Lower lobe of right lung (tissue), 2 donors: ENCODE results near the gene VILL. TPM values are rescaled to one million over a fixed set of nuclear protein-coding genes. Genes with fewer than 3 reads are reported as not detected.

Source experiments
- ATAC-seq, 2 donors: fragments of 200-7000 bp; cut with Tn5 transposase; one replicate each; pipeline ENCODE4 v1.9.1; 2020 to 2022; ENCODE audit warnings: mild to moderate bottlenecking in 2 of 2, moderate library complexity in 2 of 2
- DNase-seq: peaks from one replicate; pipeline ENCODE4 v3.0.0-alpha.2; 2020
- H3K27ac ChIP-seq: fragments of 200-600 bp; one replicate; pipeline ENCODE4 v1.8.0; 2022
- H3K27me3 ChIP-seq: fragments of 200-600 bp; one replicate; pipeline ENCODE4 v1.8.0; 2022; ENCODE audit warnings: low read depth
- H3K36me3 ChIP-seq: fragments of 200-600 bp; one replicate; pipeline ENCODE4 v1.8.0; 2022; ENCODE audit warnings: mild to moderate bottlenecking
- H3K4me1 ChIP-seq: fragments of 200-600 bp; one replicate; pipeline ENCODE4 v1.8.0; 2022
- H3K4me3 ChIP-seq: fragments of 200-600 bp; one replicate; pipeline ENCODE4 v1.8.0; 2022; ENCODE audit warnings: mild to moderate bottlenecking
- H3K9me3 ChIP-seq: fragments of 200-600 bp; one replicate; pipeline ENCODE4 v1.8.0; 2022
- CTCF ChIP-seq: fragments of 200-600 bp; IDR thresholded peaks from one replicate; pipeline ENCODE4 v1.8.0; 2022; ENCODE audit warnings: antibody characterized with exemption, mild to moderate bottlenecking
- intact Hi-C: fragments of 100-400 bp; cut with DNase I; formaldehyde crosslinking; loops from one replicate; pipeline ENCODE4 v1.11.0; 2022
- total RNA-seq: library from RNA; stranded (reverse); fragmentation: NEBNext Ultra II Directional; extraction: Animal tissue kit (Norgen Biotek cat#: 25700); gene quantifications from one replicate; pipeline ENCODE4 v1.2.1, GENCODE V29; 2021
- donor health status: DM: no; HTN: yes; CAD: no; lungs with severe emphysema.

VILL gene
- total RNA-seq, 1 donor from 2014 or later: 12.5 TPM

GRCh38 chr3:37995652-37996641 lies 5.4 kb downstream of the VILL start:
- ATAC-seq (no peak), DNase-seq (no peak)
- TF ChIP-seq CTCF: no peak
- no peaks in the 10 kb centered on the region for H3K27me3 ChIP-seq
- H3K27ac ChIP-seq: no peak overlapping the region
- peaks cover under 1% of the 10 kb centered on the region for H3K36me3 ChIP-seq
- H3K4me1 ChIP-seq: peaks cover 52% of the 10 kb centered on the region
- intact Hi-C loops: no loop called here
- H3K4me3 ChIP-seq: no peak overlapping the region
- no peaks in the 10 kb centered on the region for H3K9me3 ChIP-seq

- peaks cover 52% of the 10 kb centered on the region for H3K4me1 ChIP-seq
- intact Hi-C loops: no loop called here
- peak; percentile 94 for TF ChIP-seq CTCF
- DNase-seq: peak; percentile 77
- H3K27ac ChIP-seq: no peak overlapping the region
- ATAC-seq: peak; percentile 47 to 73
- no peaks in the 10 kb centered on the region for H3K27me3 ChIP-seq
- peaks cover 9% of the 10 kb centered on the region for H3K36me3 ChIP-seq
- H3K4me3 ChIP-seq: no peak overlapping the region
- no peaks in the 10 kb centered on the region for H3K9me3 ChIP-seq
Measured at GRCh38 chr3:37996785-37997301, 6.3 kb downstream of the VILL start.

- H3K36me3 ChIP-seq: peaks cover 14% of the 10 kb centered on the region
- H3K9me3 ChIP-seq: no peaks in the 10 kb centered on the region
- no peak for ATAC-seq
- peaks cover 52% of the 10 kb centered on the region for H3K4me1 ChIP-seq
- H3K27me3 ChIP-seq: no peaks in the 10 kb centered on the region
- no peak for TF ChIP-seq CTCF
- H3K4me3 ChIP-seq: no peak overlapping the region
- intact Hi-C loops: no loop called here
- H3K27ac ChIP-seq: no peak overlapping the region
- no peak for DNase-seq
Measured at GRCh38 chr3:37997342-37997741, 6.8 kb downstream of the VILL start.

- intact Hi-C loops: no loop called here
- DNase-seq (no peak), ATAC-seq (no peak)
- Histone ChIP-seq H3K4me1 (peaks cover 52% of the 10 kb centered on the region), H3K27ac (peak overlapping the region; percentile 95), H3K9me3 (no peaks in the 10 kb centered on the region), H3K27me3 (no peaks in the 10 kb centered on the region), H3K4me3 (peak overlapping the region; percentile 57), H3K36me3 (peaks cover 15% of the 10 kb centered on the region)
- TF ChIP-seq CTCF: no peak
Measured at GRCh38 chr3:37997791-37998370, 7.3 kb downstream of the VILL start.

GRCh38 chr3:37999836-38000235 lies 9.2 kb downstream of the VILL start:
- peaks cover 45% of the 10 kb centered on the region for H3K4me1 ChIP-seq
- intact Hi-C loops: no loop called here
- no peak for DNase-seq
- TF ChIP-seq CTCF: no peak
- H3K27ac ChIP-seq: no peak overlapping the region
- H3K36me3 ChIP-seq: peaks cover 15% of the 10 kb centered on the region
- H3K27me3 ChIP-seq: no peaks in the 10 kb centered on the region
- no peak for ATAC-seq
- no peak overlapping the region for H3K4me3 ChIP-seq
- H3K9me3 ChIP-seq: no peaks in the 10 kb centered on the region
